HCT116 (cell line): ENCODE measurements around the gene FNDC3B. TPM values are rescaled to one million over a fixed set of nuclear protein-coding genes. Genes with fewer than 3 reads are reported as not detected.

ENCODE experiments used
- ATAC-seq: fragments of 200-7000 bp; cut with Tn5 transposase; 2 replicates; pipeline ENCODE4 v1.9.1; 2020; ENCODE audit warnings: mild to moderate bottlenecking, moderate library complexity
- BruUV-seq: library from RNA; stranded (reverse); fragments of 400-500 nt; replicated peaks from 2 replicates; lab custom pipeline; 2021; lab: Mats Ljungman, UMichigan
- CTCF ChIA-PET: fragments of 300-600 bp; sonication (Branson Sonifier 250); formaldehyde crosslinking; loops from one replicate; lab custom pipeline; 2021; ENCODE audit warnings: antibody characterized with exemption; lab: Charles Lee
- POLR2A ChIA-PET: fragments of 300-600, 350-600 bp; sonication (Branson Sonifier 250); formaldehyde crosslinking; loops from one replicate; lab custom pipeline; 2021; ENCODE audit warnings: antibody characterized with exemption; lab: Charles Lee
- RAD21 ChIA-PET, 2 experiments: fragments of 300-600 bp; sonication (Branson Sonifier 250); formaldehyde crosslinking; loops; one replicate each; lab custom pipeline; 2023; ENCODE audit warnings: low total read pairs in 2 of 2; ENCODE audit not compliant: uncharacterized antibody in 2 of 2, unreplicated experiment in 2 of 2, low non-redundant PET in 1 of 2; lab: Charles Lee
- DNase-seq: peaks from one replicate; pipeline ENCODE4 v3.0.0-alpha.2; 2010; ENCODE audit warnings: low read depth, low spot score
- H2AFZ ChIP-seq: fragments of 200-600 bp; shearing (Covaris generic), sonication (generic); 2 replicates; pipeline ENCODE4 v1.6.1; 2017; ENCODE audit warnings: low read depth, mixed run types, mixed read lengths, antibody characterized with exemption, low read length; ENCODE audit not compliant: poor library complexity, severe bottlenecking
- H3K27ac ChIP-seq: 2 replicates; pipeline ENCODE4 v1.5.1; 2012; ENCODE audit warnings: low read depth, low read length
- H3K27me3 ChIP-seq: fragments of 200-600 bp; sonication (generic); 2 replicates; pipeline ENCODE4 v1.6.1; 2016; ENCODE audit warnings: mixed run types, low read length, mixed read lengths; ENCODE audit not compliant: insufficient read depth
- H3K36me3 ChIP-seq, 2 experiments: fragments of 200-500 bp in 1 of 2; fragments of 200-600 bp in 1 of 2; sonication (Bioruptor generic) in 1 of 2; sonication (generic) in 1 of 2; 2 replicates each; pipeline versions ENCODE4 v1.5.1 to v1.6.1; 2014 to 2016; ENCODE audit warnings: low read length in 2 of 2, inconsistent platforms in 1 of 2, mixed read lengths in 1 of 2, mixed run types in 1 of 2; ENCODE audit not compliant: insufficient read depth in 2 of 2, control insufficient read depth in 1 of 2
- H3K4me1 ChIP-seq, 2 experiments: fragments of 200-600 bp in 1 of 2; sonication (generic) in 1 of 2; 2 replicates each; pipeline versions ENCODE4 v1.5.1 to v1.6.1; 2012 to 2017; ENCODE audit warnings: low read length in 2 of 2, inconsistent platforms in 1 of 2, mild to moderate bottlenecking in 1 of 2, mixed read lengths in 1 of 2, mixed run types in 1 of 2, moderate library complexity in 1 of 2; ENCODE audit not compliant: insufficient read depth in 2 of 2, control insufficient read depth in 1 of 2
- H3K4me2 ChIP-seq: fragments of 200-600 bp; sonication (generic); 2 replicates; pipeline ENCODE4 v1.6.1; 2017; ENCODE audit warnings: mixed run types, low read length, mixed read lengths
- H3K4me3 ChIP-seq, 2 experiments: fragments of 200-600 bp in 1 of 2; sonication (generic) in 1 of 2; replicated peaks in 1 of 2; 2 replicates each; pipeline ENCODE4 v1.5.1; 2011 to 2016; ENCODE audit warnings: low read length in 2 of 2, control low read depth in 1 of 2, low read depth in 1 of 2, mild to moderate bottlenecking in 1 of 2, mixed read lengths in 1 of 2, mixed run types in 1 of 2
- H3K79me2 ChIP-seq: fragments of 200-600 bp; sonication (generic); 2 replicates; pipeline ENCODE4 v1.6.1; 2017; ENCODE audit warnings: mild to moderate bottlenecking, mixed run types, low read length, moderate library complexity, mixed read lengths; ENCODE audit not compliant: insufficient read depth
- H3K9ac ChIP-seq: fragments of 200-600 bp; sonication (generic); 2 replicates; pipeline ENCODE4 v1.6.1; 2016; ENCODE audit warnings: low read length, mixed read lengths
- H3K9me2 ChIP-seq: fragments of 200-600 bp; sonication (generic), shearing (Covaris generic); 2 replicates; pipeline ENCODE4 v1.6.1; 2017; ENCODE audit warnings: mixed run types, mild to moderate bottlenecking, moderate library complexity; ENCODE audit not compliant: insufficient read depth
- H3K9me3 ChIP-seq, 2 experiments: fragments of 200-500 bp in 1 of 2; fragments of 200-600 bp in 1 of 2; sonication (Bioruptor generic) in 1 of 2; sonication (generic) in 1 of 2; 2 replicates each; pipeline ENCODE4 v1.6.1; 2014 to 2017; ENCODE audit warnings: low read length in 2 of 2, mixed read lengths in 2 of 2, inconsistent platforms in 1 of 2, low read depth in 1 of 2, mild to moderate bottlenecking in 1 of 2, mixed run types in 1 of 2, moderate library complexity in 1 of 2; ENCODE audit not compliant: control insufficient read depth in 1 of 2, insufficient read depth in 1 of 2
- H4K20me1 ChIP-seq: fragments of 200-600 bp; sonication (generic), shearing (Covaris generic); 2 replicates; pipeline ENCODE4 v1.6.1; 2017; ENCODE audit warnings: mixed run types, mild to moderate bottlenecking, moderate library complexity; ENCODE audit not compliant: insufficient read depth
- CEBPB ChIP-seq: IDR thresholded peaks from 2 replicates; pipeline ENCODE4 v1.6.1; 2012; ENCODE audit warnings: low read depth
- EGR1 ChIP-seq: IDR thresholded peaks from 2 replicates; pipeline ENCODE4 v1.6.1; 2012; ENCODE audit warnings: low read depth
- EZH2phosphoT487 ChIP-seq: fragments of 200-600 bp; IDR thresholded peaks from 2 replicates; pipeline ENCODE4 v1.6.1; 2018; ENCODE audit warnings: antibody characterized with exemption, borderline replicate concordance
- FOSL1 ChIP-seq: IDR thresholded peaks from 2 replicates; pipeline ENCODE4 v1.6.1; 2012; ENCODE audit warnings: low read depth
- JUND ChIP-seq: IDR thresholded peaks from 2 replicates; pipeline ENCODE4 v1.6.1; 2012
- POLR2AphosphoS5 ChIP-seq: IDR thresholded peaks from 2 replicates; pipeline ENCODE4 v1.6.1; 2011; ENCODE audit warnings: mild to moderate bottlenecking, low read depth, low read length, moderate library complexity
- RAD21 ChIP-seq: IDR thresholded peaks from 2 replicates; pipeline ENCODE4 v1.6.1; 2012; ENCODE audit warnings: low read depth, mild to moderate bottlenecking
- SRF ChIP-seq: IDR thresholded peaks from 2 replicates; pipeline ENCODE4 v1.6.1; 2012; ENCODE audit warnings: low read depth
- TCF7L2 ChIP-seq: IDR thresholded peaks from 2 replicates; pipeline ENCODE4 v1.7.0; 2011; ENCODE audit warnings: borderline replicate concordance, inconsistent platforms; ENCODE audit not compliant: insufficient read depth, insufficient read length; ENCODE audit errors: extremely low read depth
- YY1 ChIP-seq: IDR thresholded peaks from 2 replicates; pipeline ENCODE4 v1.6.1; 2011; ENCODE audit warnings: low read length, low read depth, moderate library complexity, mild to moderate bottlenecking; ENCODE audit not compliant: insufficient replicate concordance; ENCODE audit errors: extremely low read depth
- ZNF274 ChIP-seq: fragments of 200-500 bp; sonication (Bioruptor generic); IDR thresholded peaks from 2 replicates; pipeline ENCODE4 v1.6.1; 2014; ENCODE audit warnings: mild to moderate bottlenecking, low read depth, low read length, inconsistent platforms
- intact Hi-C: fragments of 100-400 bp; cut with micrococcal nuclease; formaldehyde crosslinking; loops from 2 replicates; pipeline ENCODE4 v1.10.0; 2022
- total RNA-seq: library from RNA; stranded (reverse); gene quantifications from one replicate; pipeline ENCODE4 v1.2.1, GENCODE V29; 2021; ENCODE audit not compliant: unreplicated experiment
- TF ChIP-seq, protein P1 (sequence below): IDR thresholded peaks from 2 replicates; pipeline ENCODE4 v1.6.1; 2012

The FNDC3B gene
- total RNA-seq, 1 experiment from 2014 or later = 45.7 TPM

DNA sequence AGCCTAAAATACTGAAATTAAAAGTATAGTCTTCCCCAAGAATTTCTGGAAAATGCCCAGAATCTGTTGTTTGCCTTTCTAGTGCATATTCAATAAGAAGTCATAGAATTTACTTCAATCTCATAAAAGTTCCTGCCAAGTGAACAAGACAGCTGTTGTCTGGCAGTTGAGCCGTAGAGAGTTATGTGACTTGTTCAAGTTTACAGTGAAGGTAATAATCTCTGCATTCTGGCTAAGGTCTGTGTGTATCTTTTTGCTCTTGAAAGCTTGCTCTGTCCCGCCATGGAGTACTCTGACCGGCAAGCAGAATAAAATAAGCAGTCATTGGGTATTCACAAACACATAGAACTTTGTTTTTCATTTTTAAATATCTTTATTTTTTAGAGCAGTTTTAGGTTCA, 331.0 kb downstream of the FNDC3B start:
- intact Hi-C loops = no loop called here
- POLR2A ChIA-PET = no interaction called here

DNA sequence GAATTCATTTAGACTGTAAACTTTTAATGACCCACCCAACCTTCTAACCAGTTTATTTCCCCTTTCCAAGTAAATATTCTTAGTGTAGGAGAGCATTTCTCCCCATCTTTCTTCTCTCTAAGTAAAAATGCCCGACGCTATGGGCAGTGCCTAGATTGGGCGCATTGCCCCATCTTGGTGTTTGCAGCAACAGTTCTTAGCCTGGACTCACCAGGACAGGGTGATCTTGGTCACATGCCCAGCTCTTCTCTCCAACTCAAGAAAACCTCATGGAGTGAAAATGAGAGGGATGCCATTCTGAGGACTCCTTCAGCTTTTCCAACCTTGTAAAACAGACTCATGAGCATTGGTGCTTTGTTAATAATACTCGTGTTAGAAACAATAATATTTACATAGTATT, 332.2 kb downstream of the FNDC3B start:
- no peaks in the 10 kb centered on the region for H3K9me3 ChIP-seq
- no peak overlapping the region for H2AFZ ChIP-seq
- ATAC-seq (no peak), DNase-seq (no peak)
- intact Hi-C loops = no loop called here
- ChIA-PET CTCF (no interaction called here), RAD21 (no interaction called here), POLR2A (no interaction called here)
- no peaks in the 10 kb centered on the region for H3K9me2 ChIP-seq
- H3K4me3 ChIP-seq = no peak overlapping the region
- no peaks in the 10 kb centered on the region for H3K4me1 ChIP-seq
- no peaks in the 10 kb centered on the region for H4K20me1 ChIP-seq
- H3K9ac ChIP-seq = no peak overlapping the region
- H3K4me2 ChIP-seq = no peak overlapping the region
- TF ChIP-seq SRF = no peak
- TF ChIP-seq RAD21 = no peak
- no peak for TF ChIP-seq EGR1
- TF ChIP-seq JUND = no peak
- TF ChIP-seq CEBPB = no peak
- no peak for TF ChIP-seq EZH2phosphoT487
- no peak for TF ChIP-seq TCF7L2
- TF ChIP-seq ZNF274 = no peak
- H3K27ac ChIP-seq = no peak overlapping the region
- no peaks in the 10 kb centered on the region for H3K36me3 ChIP-seq
- BruUV-seq = no TSS peak
- no peaks in the 10 kb centered on the region for H3K79me2 ChIP-seq
- H3K27me3 ChIP-seq = no peaks in the 10 kb centered on the region

More for the DNA sequence above, 331.0 kb downstream of the FNDC3B start:
- TF ChIP-seq JUND (no peak), EGR1 (no peak), YY1 (no peak), FOSL1 (no peak), ZNF274 (no peak), EZH2phosphoT487 (no peak), POLR2AphosphoS5 (no peak), RAD21 (no peak)
- TF ChIP-seq, protein P1, sequence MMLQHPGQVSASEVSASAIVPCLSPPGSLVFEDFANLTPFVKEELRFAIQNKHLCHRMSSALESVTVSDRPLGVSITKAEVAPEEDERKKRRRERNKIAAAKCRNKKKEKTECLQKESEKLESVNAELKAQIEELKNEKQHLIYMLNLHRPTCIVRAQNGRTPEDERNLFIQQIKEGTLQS = no peak
- no peak overlapping the region for H2AFZ ChIP-seq
- H3K4me2 ChIP-seq = no peak overlapping the region
- DNase-seq = no peak
- H3K79me2 ChIP-seq = no peaks in the 10 kb centered on the region
- no peaks in the 10 kb centered on the region for H3K4me1 ChIP-seq
- H3K27me3 ChIP-seq = no peaks in the 10 kb centered on the region
- no peak for ATAC-seq
- H3K9me3 ChIP-seq = no peaks in the 10 kb centered on the region
- no peaks in the 10 kb centered on the region for H3K36me3 ChIP-seq
- H3K27ac ChIP-seq = no peak overlapping the region
- H3K9me2 ChIP-seq = no peaks in the 10 kb centered on the region
- ChIA-PET RAD21 (no interaction called here), CTCF (no interaction called here)
- BruUV-seq = no TSS peak
- H4K20me1 ChIP-seq = no peaks in the 10 kb centered on the region
- H3K9ac ChIP-seq = no peak overlapping the region
- no peak overlapping the region for H3K4me3 ChIP-seq
